ENCODE results near the gene FLACC1. TPM values are rescaled to one million over a fixed set of nuclear protein-coding genes. Genes with fewer than 3 reads are reported as not detected.
"Not testable (repeated sequence)": the region's sequence is repeated elsewhere in the genome, so short reads cannot be mapped to it uniquely, and the experiment has no call there.

The FLACC1 gene
- polyA plus RNA-seq, 1 donor (not counting 4 experiments of a cell fraction or from before 2014, with no cell fraction given) = 0.43 TPM

GRCh38 chr2:201307876-201308275 lies 49.3 kb downstream of the FLACC1 start:
- no peak for FAIRE-seq
- dilution Hi-C loops (cut with MboI; ENCODE audit: extremely low pct_ligation_motif_present, low sequenced_read_pairs) = no loop called here
- H3K27ac ChIP-seq (ENCODE audit: control insufficient read depth, insufficient read depth, low read length) = no peak overlapping the region

DNA sequence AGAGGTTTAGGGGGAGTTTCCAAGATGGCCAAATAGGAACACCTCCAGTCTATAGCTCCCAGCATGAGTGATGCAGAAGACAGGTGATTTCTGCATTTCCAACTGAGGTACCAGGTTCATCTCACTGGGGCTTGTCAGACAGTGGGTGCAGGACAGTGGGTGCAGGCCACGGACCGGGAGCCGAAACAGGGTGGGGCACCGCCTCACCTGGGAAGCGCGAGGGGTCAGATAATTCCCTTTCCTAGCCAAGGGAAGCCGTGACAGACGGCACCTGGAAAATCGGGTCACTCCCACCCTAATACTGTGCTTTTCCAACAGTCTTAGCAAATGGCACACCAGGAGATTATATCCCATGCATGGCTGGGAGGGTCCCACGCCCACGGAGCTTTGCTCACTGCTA lies 57.2 kb downstream of the FLACC1 start:
- DNase-seq (ENCODE audit: low read depth, low spot score); H3K36me3 ChIP-seq (ENCODE audit: control insufficient read depth in 2 of 2, extremely low read depth in 1 of 2, insufficient read depth in 2 of 2, low read length in 2 of 2); H4K20me1 ChIP-seq (ENCODE audit: control insufficient read depth, extremely low read depth, insufficient read depth, low read length); FAIRE-seq; H3K9me1 ChIP-seq (ENCODE audit: control insufficient read depth, extremely low read depth, insufficient read depth, low read length); H3K27me3 ChIP-seq (ENCODE audit: control insufficient read depth, extremely low read depth, insufficient read depth, low read length); H3K4me1 ChIP-seq (ENCODE audit: control insufficient read depth, extremely low read depth, insufficient read depth, low read length); H3K4me3 ChIP-seq (ENCODE audit: control insufficient read depth in 2 of 3, extremely low read depth in 1 of 3, insufficient read depth in 2 of 3, low read depth in 1 of 3, low read length in 3 of 3); H3K79me2 ChIP-seq (ENCODE audit: control insufficient read depth, insufficient read depth, low read length); H3K9me3 ChIP-seq (ENCODE audit: control insufficient read depth, low read depth, low read length); H2AFZ ChIP-seq (ENCODE audit: control insufficient read depth, low read length); H3K4me2 ChIP-seq (ENCODE audit: control insufficient read depth, extremely low read depth, insufficient read depth, low read depth, low read length); H3K9ac ChIP-seq (ENCODE audit: control insufficient read depth, extremely low read depth, insufficient read depth, low read length); H3K27ac ChIP-seq (ENCODE audit: control insufficient read depth, insufficient read depth, low read length); dilution Hi-C loops (cut with MboI; ENCODE audit: extremely low pct_ligation_motif_present, low sequenced_read_pairs): not testable (repeated sequence)

More at GRCh38 chr2:201307876-201308275, 49.3 kb downstream of the FLACC1 start:
- H2AFZ ChIP-seq (ENCODE audit: control insufficient read depth, low read length) = no peak overlapping the region
- TF ChIP-seq EZH2 (IDR thresholded peaks at IDR 0.05; ENCODE audit: low read length) (no peak), CTCF (optimal IDR thresholded peaks at IDR 0.05 in 1 of 3, IDR thresholded peaks at IDR 0.05 in 1 of 3, conservative IDR thresholded peaks at IDR 0.05 in 1 of 3; ENCODE audit: extremely low read depth in 1 of 3, insufficient read depth in 2 of 3, low read length in 3 of 3) (no peak)
- no peaks in the 10 kb centered on the region for H3K79me2 ChIP-seq (ENCODE audit: control insufficient read depth, insufficient read depth, low read length)
- no peaks in the 10 kb centered on the region for H3K4me1 ChIP-seq (ENCODE audit: control insufficient read depth, extremely low read depth, insufficient read depth, low read length)
- H3K9me1 ChIP-seq (ENCODE audit: control insufficient read depth, extremely low read depth, insufficient read depth, low read length) = no peaks in the 10 kb centered on the region
- no peak overlapping the region for H3K9ac ChIP-seq (ENCODE audit: control insufficient read depth, extremely low read depth, insufficient read depth, low read length)
- no peak overlapping the region for H3K4me3 ChIP-seq (ENCODE audit: control insufficient read depth in 2 of 3, extremely low read depth in 1 of 3, insufficient read depth in 2 of 3, low read depth in 1 of 3, low read length in 3 of 3)
- no peak overlapping the region for H3K4me2 ChIP-seq (ENCODE audit: control insufficient read depth, extremely low read depth, insufficient read depth, low read depth, low read length)
- no peaks in the 10 kb centered on the region for H3K9me3 ChIP-seq (ENCODE audit: control insufficient read depth, low read depth, low read length)
- no peaks in the 10 kb centered on the region for H3K27me3 ChIP-seq (ENCODE audit: control insufficient read depth, extremely low read depth, insufficient read depth, low read length)
- H3K36me3 ChIP-seq (ENCODE audit: control insufficient read depth in 2 of 2, extremely low read depth in 1 of 2, insufficient read depth in 2 of 2, low read length in 2 of 2) = no peaks in the 10 kb centered on the region
- no peaks in the 10 kb centered on the region for H4K20me1 ChIP-seq (ENCODE audit: control insufficient read depth, extremely low read depth, insufficient read depth, low read length)
- no peak for DNase-seq (ENCODE audit: low read depth, low spot score)

DNA sequence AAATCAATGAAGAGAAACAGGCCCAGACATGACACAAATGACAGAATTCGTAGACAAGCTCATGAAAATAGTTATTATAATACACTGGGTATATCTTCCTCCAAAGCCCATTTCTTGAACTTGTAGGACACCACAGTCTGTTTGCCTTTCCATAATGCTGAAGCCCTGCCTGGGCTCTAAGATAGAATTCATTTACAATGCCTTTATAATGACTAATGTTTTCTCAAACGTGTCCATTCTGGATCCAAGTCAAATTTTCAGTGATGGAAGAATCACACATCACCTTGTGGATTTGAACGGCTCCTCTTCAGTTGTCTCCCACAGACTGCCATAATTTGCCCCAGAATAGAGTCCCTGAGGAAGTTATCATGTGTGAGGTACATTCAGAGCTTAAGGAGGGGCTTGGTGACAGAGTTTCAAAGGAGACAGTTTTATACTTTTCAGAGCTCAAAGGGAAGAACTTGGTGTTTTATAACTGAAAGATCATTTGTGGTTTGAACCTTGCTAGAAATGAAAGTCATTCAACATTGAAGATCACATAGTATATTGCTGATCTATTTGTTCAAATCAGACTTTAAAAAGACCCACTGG lies 58.6 kb downstream of the FLACC1 start:
- H3K9me1 ChIP-seq (ENCODE audit: control insufficient read depth, extremely low read depth, insufficient read depth, low read length) = no peaks in the 10 kb centered on the region
- no peaks in the 10 kb centered on the region for H3K9me3 ChIP-seq (ENCODE audit: control insufficient read depth, low read depth, low read length)
- H3K4me2 ChIP-seq (ENCODE audit: control insufficient read depth, extremely low read depth, insufficient read depth, low read depth, low read length) = no peak overlapping the region
- H2AFZ ChIP-seq (ENCODE audit: control insufficient read depth, low read length) = no peak overlapping the region
- H3K4me3 ChIP-seq (ENCODE audit: control insufficient read depth in 2 of 3, extremely low read depth in 1 of 3, insufficient read depth in 2 of 3, low read depth in 1 of 3, low read length in 3 of 3) = no peak overlapping the region
- peaks cover 4% of the 10 kb centered on the region for H3K4me1 ChIP-seq (ENCODE audit: control insufficient read depth, extremely low read depth, insufficient read depth, low read length)
- dilution Hi-C loops (cut with MboI; ENCODE audit: extremely low pct_ligation_motif_present, low sequenced_read_pairs) = no loop called here
- DNase-seq (ENCODE audit: low read depth, low spot score) = no peak
- no peak overlapping the region for H3K27ac ChIP-seq (ENCODE audit: control insufficient read depth, insufficient read depth, low read length)
- no peak for FAIRE-seq
- no peaks in the 10 kb centered on the region for H4K20me1 ChIP-seq (ENCODE audit: control insufficient read depth, extremely low read depth, insufficient read depth, low read length)
- H3K79me2 ChIP-seq (ENCODE audit: control insufficient read depth, insufficient read depth, low read length) = no peaks in the 10 kb centered on the region
- no peak overlapping the region for H3K9ac ChIP-seq (ENCODE audit: control insufficient read depth, extremely low read depth, insufficient read depth, low read length)
- no peak for TF ChIP-seq EZH2 (IDR thresholded peaks at IDR 0.05; ENCODE audit: low read length)
- no peak for TF ChIP-seq CTCF (optimal IDR thresholded peaks at IDR 0.05 in 1 of 3, IDR thresholded peaks at IDR 0.05 in 1 of 3, conservative IDR thresholded peaks at IDR 0.05 in 1 of 3; ENCODE audit: extremely low read depth in 1 of 3, insufficient read depth in 2 of 3, low read length in 3 of 3)
- no peaks in the 10 kb centered on the region for H3K36me3 ChIP-seq (ENCODE audit: control insufficient read depth in 2 of 2, extremely low read depth in 1 of 2, insufficient read depth in 2 of 2, low read length in 2 of 2)
- no peaks in the 10 kb centered on the region for H3K27me3 ChIP-seq (ENCODE audit: control insufficient read depth, extremely low read depth, insufficient read depth, low read length)

Measured in keratinocyte (primary cell).